CD4-positive, CD25-positive, alpha-beta regulatory T cell (primary cell): ENCODE data around the gene MED28. TPM values are rescaled to one million over a fixed set of nuclear protein-coding genes. Genes with fewer than 3 reads are reported as not detected.

Experiments
- ATAC-seq, 2 donors: fragments of 150-1000 bp; cut with Tn5 transposase; one replicate each; pipeline ENCODE4 v1.10.0; 2021; ENCODE audit warnings: low read depth in 2 of 2, moderate number of reproducible peaks in 2 of 2, moderate library complexity in 1 of 2
- DNase-seq, 3 donors: peaks; one replicate each; pipeline versions ENCODE4 v3.0.0 to v3.0.0-alpha.2; 2012 to 2022; ENCODE audit warnings: mixed read lengths in 1 of 3
- H3K27ac ChIP-seq: one replicate; pipeline ENCODE4 v1.7.0; 2013; ENCODE audit warnings: mild to moderate bottlenecking, low read length; ENCODE audit not compliant: insufficient read depth, poor library complexity, severe bottlenecking
- H3K27me3 ChIP-seq: one replicate; pipeline ENCODE4 v1.7.0; 2013; ENCODE audit warnings: low read length; ENCODE audit not compliant: control insufficient read depth, insufficient read depth
- H3K36me3 ChIP-seq: one replicate; pipeline ENCODE4 v1.7.0; 2013; ENCODE audit warnings: mild to moderate bottlenecking, low read length, moderate library complexity; ENCODE audit not compliant: control insufficient read depth, insufficient read depth
- H3K4me1 ChIP-seq: 2 replicates; pipeline ENCODE4 v1.7.0; 2013; ENCODE audit warnings: mild to moderate bottlenecking, low read length; ENCODE audit not compliant: insufficient read depth, control insufficient read depth, poor library complexity, severe bottlenecking
- H3K4me3 ChIP-seq: one replicate; pipeline ENCODE4 v1.7.0; 2013; ENCODE audit warnings: low read depth, mild to moderate bottlenecking, low read length, moderate library complexity
- H3K9me3 ChIP-seq, 2 experiments: 1 replicate in 1 of 2; 2 replicates in 1 of 2; pipeline ENCODE4 v1.7.0; 2013; ENCODE audit warnings: low read length in 2 of 2, mild to moderate bottlenecking in 1 of 2, moderate library complexity in 1 of 2; ENCODE audit not compliant: control insufficient read depth in 2 of 2
- H3K27ac Mint-ChIP-seq, 3 donors: one replicate each; pipeline ENCODE4 v1.8.0; 2020 to 2022; ENCODE audit warnings: mild to moderate bottlenecking in 3 of 3, mixed read lengths in 3 of 3, moderate library complexity in 2 of 3
- H3K27me3 Mint-ChIP-seq: one replicate; pipeline ENCODE4 v1.8.0; 2022; ENCODE audit warnings: mild to moderate bottlenecking, mixed read lengths
- H3K36me3 Mint-ChIP-seq: one replicate; pipeline ENCODE4 v1.8.0; 2020; ENCODE audit warnings: mixed read lengths
- H3K4me1 Mint-ChIP-seq, 4 donors: one replicate each; pipeline ENCODE4 v1.8.0; 2020 to 2022; ENCODE audit warnings: mixed read lengths in 4 of 4, mild to moderate bottlenecking in 1 of 4
- H3K4me3 Mint-ChIP-seq, 4 donors: one replicate each; pipeline ENCODE4 v1.8.0; 2020 to 2022; ENCODE audit warnings: mild to moderate bottlenecking in 4 of 4, mixed read lengths in 4 of 4, moderate library complexity in 3 of 4
- H3K9me3 Mint-ChIP-seq, 7 donors: one replicate each; pipeline ENCODE4 v1.8.0; 2020 to 2022; ENCODE audit warnings: mixed read lengths in 7 of 7, mild to moderate bottlenecking in 3 of 7, moderate library complexity in 2 of 7
- polyA plus RNA-seq, 4 donors: library from polyadenylated mRNA; unstranded; fragments of 300-500 nt; fragmentation: Illumina TruSeq; gene quantifications; one replicate each; pipeline ENCODE4 v1.2.3, GENCODE V29; 2021
- total RNA-seq: library from RNA; stranded (reverse); gene quantifications from one replicate; pipeline ENCODE4 v1.2.3, GENCODE V29; 2022

Gene MED28
- total and polyA plus RNA-seq, 5 donors from 2014 or later, result 32.8 to 61.6 (median 45.4) TPM

DNA sequence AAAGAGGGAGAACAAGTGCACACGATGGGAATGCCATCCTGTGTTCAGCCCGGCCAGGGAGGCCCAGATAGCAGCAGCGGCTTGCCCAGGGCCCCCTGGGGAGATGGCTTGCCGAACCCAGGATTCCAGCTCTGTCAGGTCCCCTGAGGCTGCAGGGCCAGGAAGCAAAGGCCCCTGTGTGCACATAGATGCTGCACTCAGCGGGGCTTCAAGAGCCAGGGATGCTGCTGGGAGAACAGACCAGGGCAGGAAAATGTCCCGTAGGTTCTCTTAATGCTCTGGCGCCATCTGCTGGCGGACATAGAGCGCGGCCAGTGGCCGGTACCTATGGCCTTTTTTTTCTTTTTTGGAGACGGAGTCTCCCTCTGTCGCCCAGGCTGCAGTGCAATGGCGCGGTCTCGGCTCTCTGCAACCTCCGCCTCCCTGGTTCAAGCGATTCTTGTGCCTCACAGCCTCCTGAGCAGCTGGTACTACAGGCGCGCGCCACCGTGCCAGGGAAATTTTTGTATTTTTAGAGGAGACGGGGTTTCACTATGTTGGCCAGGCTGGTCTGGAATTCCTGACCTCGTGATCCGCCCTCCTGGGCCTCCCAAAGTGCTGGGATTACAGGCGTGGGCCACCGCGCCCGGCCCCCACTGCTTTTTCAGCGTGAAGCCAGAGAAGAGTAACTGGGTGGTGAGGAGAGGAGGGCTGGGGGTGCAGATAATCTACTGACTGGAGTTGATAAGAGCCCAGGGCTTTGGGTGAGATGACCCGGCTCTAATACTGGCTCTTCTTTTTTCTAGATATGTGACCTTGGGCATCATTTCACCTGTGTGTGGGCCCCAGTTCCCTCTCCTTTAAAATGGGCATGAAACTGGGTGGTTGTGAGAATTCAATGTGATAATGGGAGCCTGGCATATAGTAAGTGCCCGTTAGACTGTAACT is 22.5 kb downstream of the MED28 start:
- H3K27me3 ChIP-seq, result no peaks in the 10 kb centered on the region
- peaks cover 0 to 12% (median 5%) of the 10 kb centered on the region in 4 donors for H3K4me1 Mint-ChIP-seq
- no peak overlapping the region for H3K4me3 ChIP-seq
- no peak overlapping the region for H3K27ac ChIP-seq
- H3K9me3 Mint-ChIP-seq, result no peaks in the 10 kb centered on the region
- peak overlapping the region in 2 of 3 donors; percentile 56 to 67 for H3K27ac Mint-ChIP-seq
- DNase-seq (peak; percentile 57 to 68 (median 59)), ATAC-seq (peak; percentile 65 to 78)
- no peaks in the 10 kb centered on the region for H3K9me3 ChIP-seq
- no peaks in the 10 kb centered on the region for H3K27me3 Mint-ChIP-seq
- peaks cover 31% of the 10 kb centered on the region for H3K36me3 ChIP-seq
- peaks cover 17% of the 10 kb centered on the region for H3K36me3 Mint-ChIP-seq
- no peak overlapping the region for H3K4me3 Mint-ChIP-seq
- no peaks in the 10 kb centered on the region for H3K4me1 ChIP-seq

DNA sequence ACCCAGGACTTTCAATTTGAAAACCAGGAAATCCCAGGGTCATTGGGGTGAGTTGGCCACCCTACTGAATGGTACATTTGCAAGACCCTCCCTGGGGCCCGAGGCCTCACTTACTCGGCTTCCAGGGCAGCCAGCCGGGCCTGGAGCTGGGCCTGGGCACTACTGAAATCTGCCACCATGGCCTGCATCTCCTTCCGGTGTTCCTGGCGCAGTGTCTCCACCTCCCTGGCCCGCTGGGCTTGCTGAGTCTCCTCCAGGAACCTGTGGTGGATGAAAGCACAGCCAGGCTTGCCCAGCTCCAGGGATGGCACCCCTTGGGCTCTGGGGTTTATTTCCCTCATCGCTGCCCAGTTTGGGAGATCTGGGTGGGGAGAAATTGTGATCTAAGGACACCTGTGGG is 24.7 kb downstream of the MED28 start:
- H3K4me3 Mint-ChIP-seq, result no peak overlapping the region
- H3K27ac Mint-ChIP-seq, result peak overlapping the region in 1 of 3 donors; percentile 20
- no peaks in the 10 kb centered on the region for H3K27me3 ChIP-seq
- H3K4me1 Mint-ChIP-seq, result peaks cover 0 to 12% (median 5%) of the 10 kb centered on the region in 4 donors
- no peaks in the 10 kb centered on the region for H3K27me3 Mint-ChIP-seq
- no peaks in the 10 kb centered on the region for H3K9me3 ChIP-seq
- peaks cover 10% of the 10 kb centered on the region for H3K36me3 ChIP-seq
- no peak overlapping the region for H3K4me3 ChIP-seq
- ATAC-seq (no peak), DNase-seq (no peak)
- H3K9me3 Mint-ChIP-seq, result no peaks in the 10 kb centered on the region
- no peaks in the 10 kb centered on the region for H3K4me1 ChIP-seq
- no peak overlapping the region for H3K27ac ChIP-seq
- peaks cover 10% of the 10 kb centered on the region for H3K36me3 Mint-ChIP-seq

DNA sequence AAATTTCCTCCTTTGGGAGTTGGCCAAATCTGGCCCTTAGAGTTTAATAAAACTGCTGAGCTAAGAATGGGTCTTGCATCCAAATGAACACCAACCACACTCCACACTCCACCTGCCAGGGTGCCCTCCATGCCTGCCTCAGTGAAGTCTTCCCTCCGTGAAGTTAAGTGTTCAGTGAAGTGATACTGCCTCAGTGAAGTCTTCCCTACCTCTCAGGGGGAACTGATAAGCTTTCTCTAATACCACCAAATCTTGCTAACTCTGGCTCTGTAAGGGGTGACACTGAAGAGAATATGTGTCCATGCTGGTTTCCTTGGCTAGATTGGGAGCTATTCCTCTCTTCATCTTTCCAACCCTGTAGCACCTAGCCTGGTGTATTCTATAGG is 27.9 kb downstream of the MED28 start:
- peaks cover 0 to 1% (median 0%) of the 10 kb centered on the region in 7 donors for H3K9me3 Mint-ChIP-seq
- no peaks in the 10 kb centered on the region for H3K27me3 Mint-ChIP-seq
- Histone ChIP-seq H3K4me3 (no peak overlapping the region), H3K27me3 (no peaks in the 10 kb centered on the region), H3K27ac (no peak overlapping the region), H3K4me1 (no peaks in the 10 kb centered on the region), H3K9me3 (no peaks in the 10 kb centered on the region), H3K36me3 (no peaks in the 10 kb centered on the region)
- DNase-seq (no peak), ATAC-seq (no peak)
- H3K27ac Mint-ChIP-seq, result peak overlapping the region in 1 of 3 donors; percentile 79
- no peak overlapping the region for H3K4me3 Mint-ChIP-seq
- peaks cover 5% of the 10 kb centered on the region for H3K36me3 Mint-ChIP-seq
- H3K4me1 Mint-ChIP-seq, result no peaks in the 10 kb centered on the region

DNA sequence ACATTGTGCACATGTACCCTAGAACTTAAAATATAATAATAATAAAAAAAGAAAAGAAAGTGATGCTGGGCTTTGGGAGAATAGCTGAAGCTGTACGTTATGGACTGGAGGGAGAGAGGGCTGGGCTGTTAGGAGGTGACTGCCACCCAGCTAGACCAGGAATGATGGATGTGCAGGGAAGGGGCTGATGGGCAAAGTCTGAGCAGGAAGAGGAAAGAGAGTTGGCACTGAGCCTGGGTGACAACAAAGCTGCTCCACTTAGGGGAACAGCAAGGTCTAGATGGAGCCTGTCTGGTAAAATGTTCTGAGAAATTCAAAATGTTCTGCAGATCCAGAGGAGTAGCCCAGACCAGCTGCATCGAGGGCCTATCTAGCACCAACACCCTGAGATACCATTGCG is 32.3 kb downstream of the MED28 start:
- DNase-seq (no peak), ATAC-seq (no peak)
- Histone ChIP-seq H3K4me1 (no peaks in the 10 kb centered on the region), H3K9me3 (no peaks in the 10 kb centered on the region), H3K27ac (no peak overlapping the region), H3K4me3 (no peak overlapping the region), H3K27me3 (no peaks in the 10 kb centered on the region), H3K36me3 (no peaks in the 10 kb centered on the region)
- peaks cover 0 to 7% (median 3%) of the 10 kb centered on the region in 4 donors for H3K4me1 Mint-ChIP-seq
- peaks cover 5% of the 10 kb centered on the region for H3K36me3 Mint-ChIP-seq
- H3K9me3 Mint-ChIP-seq, result peaks cover 0 to 4% (median 0%) of the 10 kb centered on the region in 7 donors
- H3K4me3 Mint-ChIP-seq, result no peak overlapping the region
- H3K27ac Mint-ChIP-seq, result no peak overlapping the region
- no peaks in the 10 kb centered on the region for H3K27me3 Mint-ChIP-seq

DNA sequence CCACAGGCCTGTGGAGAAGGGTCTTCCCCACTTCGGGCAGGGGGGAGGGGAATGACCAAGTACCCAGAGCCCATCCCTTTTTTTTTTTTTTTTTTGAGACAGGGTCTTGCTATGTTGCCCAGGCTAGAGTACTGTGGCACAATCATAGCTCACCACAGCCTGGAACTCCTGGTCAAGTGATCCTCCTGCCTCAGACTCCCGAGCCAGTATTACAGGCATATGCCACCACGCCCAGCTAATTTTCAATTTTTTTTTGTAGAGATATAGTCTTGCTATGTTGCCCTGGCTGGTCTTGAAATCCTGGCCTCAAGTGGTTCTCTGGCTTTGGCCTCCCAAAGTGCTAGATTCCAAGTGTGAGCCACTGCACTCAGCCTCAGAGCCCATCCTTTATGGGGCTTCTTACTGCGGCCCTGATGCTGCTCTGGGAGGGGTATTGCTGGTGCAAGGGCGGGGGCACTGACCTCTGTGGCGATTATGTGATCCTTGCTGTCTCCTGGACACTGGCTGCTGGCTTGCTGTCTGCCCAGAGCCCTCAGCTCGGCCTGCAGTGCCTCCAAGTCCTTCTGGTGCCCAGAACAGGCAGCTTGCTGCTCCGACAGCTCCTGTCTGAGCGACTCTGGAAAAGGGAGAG is 32.9 kb downstream of the MED28 start:
- H3K4me3 Mint-ChIP-seq, result no peak overlapping the region
- H3K36me3 Mint-ChIP-seq, result peaks cover 5% of the 10 kb centered on the region
- peaks cover 0 to 9% (median 3%) of the 10 kb centered on the region in 4 donors for H3K4me1 Mint-ChIP-seq
- Histone ChIP-seq H3K9me3 (no peaks in the 10 kb centered on the region), H3K27ac (no peak overlapping the region), H3K27me3 (no peaks in the 10 kb centered on the region), H3K36me3 (no peaks in the 10 kb centered on the region), H3K4me1 (no peaks in the 10 kb centered on the region), H3K4me3 (no peak overlapping the region)
- no peak for DNase-seq
- H3K27ac Mint-ChIP-seq, result no peak overlapping the region
- H3K27me3 Mint-ChIP-seq, result no peaks in the 10 kb centered on the region
- H3K9me3 Mint-ChIP-seq, result peaks cover 0 to 4% (median 0%) of the 10 kb centered on the region in 7 donors
- ATAC-seq, result no peak

DNA sequence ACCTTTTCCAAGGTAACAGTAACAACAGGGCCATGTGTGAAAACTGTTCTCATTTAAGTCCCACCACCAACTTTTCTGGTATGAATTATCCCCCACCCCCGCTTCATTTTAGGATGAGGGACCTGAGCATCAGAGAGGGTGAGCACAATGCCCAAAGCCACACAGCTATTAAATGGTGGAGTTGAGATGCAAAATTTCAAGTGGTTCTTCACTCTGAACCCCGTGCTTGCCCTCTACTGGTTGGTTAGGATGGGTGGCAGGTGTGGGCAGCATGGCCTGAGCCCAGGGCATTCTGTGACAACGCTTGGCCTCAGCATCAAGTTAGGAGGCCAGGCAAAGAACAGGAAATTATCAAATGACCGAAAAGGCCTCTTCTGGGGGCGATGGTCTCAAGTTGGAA is 33.5 kb downstream of the MED28 start:
- H3K4me3 Mint-ChIP-seq, result no peak overlapping the region
- no peak for DNase-seq
- ATAC-seq, result no peak
- H3K36me3 Mint-ChIP-seq, result no peaks in the 10 kb centered on the region
- Histone ChIP-seq H3K4me1 (no peaks in the 10 kb centered on the region), H3K9me3 (no peaks in the 10 kb centered on the region), H3K36me3 (no peaks in the 10 kb centered on the region), H3K4me3 (no peak overlapping the region), H3K27ac (no peak overlapping the region), H3K27me3 (no peaks in the 10 kb centered on the region)
- no peak overlapping the region for H3K27ac Mint-ChIP-seq
- H3K27me3 Mint-ChIP-seq, result no peaks in the 10 kb centered on the region
- peaks cover 0 to 4% (median 0%) of the 10 kb centered on the region in 7 donors for H3K9me3 Mint-ChIP-seq
- H3K4me1 Mint-ChIP-seq, result peaks cover 0 to 9% (median 3%) of the 10 kb centered on the region in 4 donors

DNA sequence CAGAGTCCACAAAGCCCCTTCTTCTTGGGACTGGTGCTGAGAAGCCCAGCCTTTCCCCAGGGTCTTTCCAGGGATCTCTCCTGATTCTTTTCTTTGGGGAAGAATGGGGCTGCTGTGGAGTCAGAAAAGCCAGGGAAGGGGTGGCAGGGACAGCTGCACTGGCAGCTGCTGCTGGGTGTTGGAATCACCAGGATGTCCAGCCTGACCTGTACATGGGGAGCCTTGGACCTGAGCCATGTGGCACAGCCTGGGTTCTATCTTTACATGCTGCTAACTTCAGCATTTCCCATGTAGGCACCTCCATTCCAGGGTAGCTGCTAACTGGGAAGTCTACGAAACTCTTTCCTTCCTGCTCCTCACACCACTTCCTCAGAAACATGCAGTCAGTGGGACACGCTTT is 36.0 kb downstream of the MED28 start:
- no peaks in the 10 kb centered on the region for H3K9me3 ChIP-seq
- no peaks in the 10 kb centered on the region for H3K36me3 Mint-ChIP-seq
- no peak overlapping the region for H3K4me3 Mint-ChIP-seq
- H3K27me3 Mint-ChIP-seq, result no peaks in the 10 kb centered on the region
- H3K27ac Mint-ChIP-seq, result no peak overlapping the region
- ATAC-seq, result no peak
- no peak overlapping the region for H3K4me3 ChIP-seq
- H3K9me3 Mint-ChIP-seq, result peaks cover 0 to 5% (median 0%) of the 10 kb centered on the region in 7 donors
- peaks cover 0 to 9% (median 3%) of the 10 kb centered on the region in 4 donors for H3K4me1 Mint-ChIP-seq
- H3K27me3 ChIP-seq, result no peaks in the 10 kb centered on the region
- no peaks in the 10 kb centered on the region for H3K4me1 ChIP-seq
- H3K27ac ChIP-seq, result no peak overlapping the region
- DNase-seq, result no peak
- no peaks in the 10 kb centered on the region for H3K36me3 ChIP-seq
